H1 (cell line): ENCODE measurements around the gene SNX12. TPM values are rescaled to one million over a fixed set of nuclear protein-coding genes. Genes with fewer than 3 reads are reported as not detected.

Source experiments
- CTCF ChIA-PET: fragments of 300-600 bp; sonication (Branson Sonifier 250); formaldehyde crosslinking; loops from one replicate; lab custom pipeline; 2021; ENCODE audit not compliant: partially characterized antibody; lab: Charles Lee
- POLR2A ChIA-PET: fragments of 300-600 bp; sonication (Branson Sonifier 250); formaldehyde crosslinking; loops from one replicate; lab custom pipeline; 2021; ENCODE audit warnings: inconsistent platforms; ENCODE audit not compliant: partially characterized antibody; lab: Charles Lee
- DNase-seq, 2 experiments: peaks; one replicate each; pipeline versions ENCODE4 v3.0.0 to v3.0.0-alpha.2; 2010 to 2022; ENCODE audit warnings: low spot score in 2 of 2, low read depth in 1 of 2, mixed read lengths in 1 of 2
- FAIRE-seq: peaks from 2 replicates; lab custom pipeline; 2011; peaks lifted over from hg19 to GRCh38; lab: Jason Lieb, UNC
- H2AFZ ChIP-seq: 2 replicates; pipeline ENCODE4 v1.8.1; 2012; ENCODE audit warnings: low read length, inconsistent platforms
- H2AK5ac ChIP-seq: 2 replicates; pipeline ENCODE4 v1.6.1; 2013; ENCODE audit warnings: low read depth, low read length
- H2BK120ac ChIP-seq: replicated peaks from 2 replicates; pipeline ENCODE3; 2013; ENCODE audit warnings: low read depth, low read length, inconsistent platforms
- H2BK12ac ChIP-seq: 2 replicates; pipeline ENCODE4 v1.6.1; 2013; ENCODE audit warnings: low read depth, low read length
- H2BK15ac ChIP-seq: 2 replicates; pipeline ENCODE4 v1.6.1; 2013; ENCODE audit warnings: low read length
- H2BK20ac ChIP-seq: 2 replicates; pipeline ENCODE4 v1.6.1; 2013; ENCODE audit warnings: low read length
- H2BK5ac ChIP-seq: 2 replicates; pipeline ENCODE4 v1.6.1; 2013; ENCODE audit warnings: low read depth, low read length
- H3K14ac ChIP-seq: 2 replicates; pipeline ENCODE4 v1.6.1; 2013; ENCODE audit warnings: inconsistent platforms; ENCODE audit not compliant: insufficient read length
- H3K18ac ChIP-seq: 2 replicates; pipeline ENCODE4 v1.6.1; 2013; ENCODE audit warnings: low read length; ENCODE audit errors: extremely low read depth
- H3K23ac ChIP-seq: 2 replicates; pipeline ENCODE4 v1.6.1; 2013; ENCODE audit warnings: inconsistent platforms; ENCODE audit not compliant: insufficient read length
- H3K23me2 ChIP-seq: 2 replicates; pipeline ENCODE4 v1.6.1; 2013; ENCODE audit warnings: low read depth, low read length
- H3K27ac ChIP-seq: 2 replicates; pipeline ENCODE4 v1.6.1; 2011; ENCODE audit warnings: low read depth, low read length, inconsistent platforms
- H3K27me3 ChIP-seq, 4 experiments: replicated peaks in 1 of 4; 1 replicate in 1 of 4; 2 replicates in 3 of 4; pipeline versions ENCODE4 v1.6.1 to v1.8.1; 2011 to 2013; ENCODE audit warnings: low read length in 3 of 4, mild to moderate bottlenecking in 3 of 4, inconsistent platforms in 2 of 4, mixed read lengths in 2 of 4, moderate library complexity in 1 of 4; ENCODE audit not compliant: control insufficient read depth in 3 of 4, insufficient read depth in 3 of 4; ENCODE audit errors: extremely low read depth in 1 of 4
- H3K36me3 ChIP-seq, 4 experiments: 2 replicates each; pipeline versions ENCODE4 v1.6.1 to v1.8.1; 2011 to 2013; ENCODE audit warnings: mild to moderate bottlenecking in 4 of 4, low read length in 3 of 4, moderate library complexity in 2 of 4, control low read depth in 1 of 4, inconsistent platforms in 1 of 4; ENCODE audit not compliant: insufficient read depth in 4 of 4, control insufficient read depth in 2 of 4
- H3K4ac ChIP-seq: replicated peaks from 2 replicates; pipeline ENCODE3; 2013; ENCODE audit warnings: low read length, low read depth, mixed read lengths, inconsistent platforms; ENCODE audit not compliant: insufficient read length
- H3K4me1 ChIP-seq, 4 experiments: replicated peaks in 1 of 4; 1 replicate in 1 of 4; 2 replicates in 3 of 4; pipeline versions ENCODE4 v1.6.1 to v1.8.1; 2011 to 2013; ENCODE audit warnings: low read length in 3 of 4, inconsistent platforms in 2 of 4, mixed read lengths in 1 of 4; ENCODE audit not compliant: insufficient read depth in 4 of 4, control insufficient read depth in 3 of 4
- H3K4me2 ChIP-seq, 2 experiments: 2 replicates each; pipeline versions ENCODE4 v1.6.1 to v1.8.1; 2011 to 2013; ENCODE audit warnings: low read depth in 2 of 2, low read length in 2 of 2, control low read depth in 1 of 2, inconsistent platforms in 1 of 2, mild to moderate bottlenecking in 1 of 2; ENCODE audit not compliant: insufficient read depth in 1 of 2
- H3K4me3 ChIP-seq, 4 experiments: fragments of 200-600, 300-600 bp in 1 of 4; sonication (generic), shearing (Covaris generic), sonication (Bioruptor Twin) in 1 of 4; 2 replicates each; pipeline versions ENCODE4 v1.5.1 to v1.8.1; 2011 to 2016; ENCODE audit warnings: low read length in 4 of 4, low read depth in 3 of 4, control low read depth in 2 of 4, inconsistent platforms in 2 of 4, mild to moderate bottlenecking in 2 of 4, mixed read lengths in 1 of 4, moderate library complexity in 1 of 4; ENCODE audit not compliant: insufficient read depth in 2 of 4; ENCODE audit errors: extremely low read depth in 1 of 4
- H3K56ac ChIP-seq: replicated peaks from 2 replicates; pipeline ENCODE3; 2013; ENCODE audit warnings: low read depth, mild to moderate bottlenecking, mixed read lengths, low read length, inconsistent platforms; ENCODE audit not compliant: insufficient read length
- H3K79me1 ChIP-seq: 2 replicates; pipeline ENCODE4 v1.6.1; 2013; ENCODE audit warnings: low read depth, low read length, control low read depth
- H3K79me2 ChIP-seq, 2 experiments: 2 replicates each; pipeline versions ENCODE4 v1.6.1 to v1.8.1; 2012 to 2013; ENCODE audit warnings: low read length in 2 of 2, mild to moderate bottlenecking in 2 of 2, inconsistent platforms in 1 of 2; ENCODE audit not compliant: insufficient read depth in 2 of 2, control insufficient read depth in 1 of 2
- H3K9ac ChIP-seq, 4 experiments: replicated peaks in 1 of 4; 1 replicate in 1 of 4; 2 replicates in 3 of 4; pipeline versions ENCODE4 v1.6.1 to v1.8.1; 2011 to 2013; ENCODE audit warnings: low read depth in 3 of 4, low read length in 3 of 4, control low read depth in 2 of 4, mild to moderate bottlenecking in 2 of 4, moderate library complexity in 2 of 4, inconsistent platforms in 1 of 4; ENCODE audit errors: extremely low read depth in 1 of 4
- H3K9me3 ChIP-seq, 2 experiments: 2 replicates each; pipeline versions ENCODE4 v1.6.1 to v1.8.1; 2012 to 2013; ENCODE audit warnings: mild to moderate bottlenecking in 2 of 2, moderate library complexity in 2 of 2, control low read depth in 1 of 2, inconsistent platforms in 1 of 2, low read depth in 1 of 2, low read length in 1 of 2, mixed read lengths in 1 of 2; ENCODE audit not compliant: insufficient read depth in 2 of 2
- H4K20me1 ChIP-seq, 2 experiments: replicated peaks in 1 of 2; 2 replicates each; pipeline versions ENCODE3 to v1.8.1; 2011 to 2013; ENCODE audit warnings: inconsistent platforms in 2 of 2, low read length in 2 of 2, mild to moderate bottlenecking in 1 of 2; ENCODE audit not compliant: insufficient read depth in 2 of 2, control insufficient read depth in 1 of 2
- H4K5ac ChIP-seq: 2 replicates; pipeline ENCODE4 v1.6.1; 2013; ENCODE audit warnings: low read length, low read depth, mixed read lengths, inconsistent platforms; ENCODE audit not compliant: insufficient read length
- H4K8ac ChIP-seq: 2 replicates; pipeline ENCODE4 v1.8.0; 2013; ENCODE audit warnings: mild to moderate bottlenecking, moderate library complexity, low read length, inconsistent platforms; ENCODE audit not compliant: insufficient read depth; ENCODE audit errors: extremely low read depth
- H4K91ac ChIP-seq: replicated peaks from 2 replicates; pipeline ENCODE3; 2013; ENCODE audit warnings: low read length, mixed read lengths, inconsistent platforms; ENCODE audit not compliant: insufficient read length
- CEBPB ChIP-seq: IDR thresholded peaks from 2 replicates; pipeline ENCODE4 v1.6.1; 2012; ENCODE audit warnings: low read depth, low read length
- EZH2 ChIP-seq: fragments of 200-600 bp; sonication (generic); IDR thresholded peaks from 2 replicates; pipeline ENCODE4 v1.7.1; 2012; ENCODE audit warnings: low read depth, mild to moderate bottlenecking, moderate library complexity, low read length, inconsistent platforms; ENCODE audit not compliant: severe bottlenecking
- JUND ChIP-seq: IDR thresholded peaks from 2 replicates; pipeline ENCODE4 v1.6.1; 2011; ENCODE audit warnings: mild to moderate bottlenecking, improper control_type of control experiment, low read length
- RXRA ChIP-seq: IDR thresholded peaks from 2 replicates; pipeline ENCODE4 v1.6.1; 2011; ENCODE audit warnings: low read depth, mild to moderate bottlenecking, low read length, moderate library complexity; ENCODE audit not compliant: insufficient read depth
- SIRT6 ChIP-seq: IDR thresholded peaks from one replicate; pipeline ENCODE4 v1.7.1; 2012; ENCODE audit warnings: low read length, inconsistent platforms
- SUZ12 ChIP-seq: fragments of 200-600 bp; sonication (generic); IDR thresholded peaks from 2 replicates; pipeline ENCODE4 v1.6.1; 2012; ENCODE audit warnings: mild to moderate bottlenecking, inconsistent platforms, low read length, moderate library complexity, mixed read lengths
- TAF7 ChIP-seq: optimal IDR thresholded peaks from 2 replicates; pipeline ENCODE3; 2011; ENCODE audit warnings: low read depth, mild to moderate bottlenecking, inconsistent platforms, low read length, moderate library complexity, borderline replicate concordance
- WGBS, 2 experiments: shearing (Covaris generic) in 1 of 2; methylation state at CpG; one replicate each; pipeline versions ENCODE4 v1.1.6 to v1.1.7; 2013 to 2015; ENCODE audit warnings: low lambda C conversion rate in 2 of 2, mixed read lengths in 2 of 2, inconsistent platforms in 1 of 2, low coverage in 1 of 2, missing lambda C conversion rate in 1 of 2; ENCODE audit not compliant: insufficient replicate concordance in 2 of 2, insufficient coverage in 1 of 2, insufficient read length in 1 of 2; ENCODE audit errors: extremely low coverage in 1 of 2, missing lambda C conversion rate in 1 of 2; 5-methylcytosine and 5-hydroxymethylcytosine counted together
- polyA plus RNA-seq, 7 experiments: library from polyadenylated mRNA; depleted of rRNA in 3 of 7; stranded (reverse) in 5 of 7; unstranded in 2 of 7; fragments of >200 nt in 5 of 7; fragments of 200-250 nt in 2 of 7; gene quantifications; 1 replicate in 5 of 7; 2 replicates in 1 of 7; 4 replicates in 1 of 7; pipeline versions ENCODE4 v1.2.1 to v1.2.3, GENCODE V29; 2011 to 2013; ENCODE audit warnings: missing spikeins in 2 of 7, mixed read lengths in 2 of 7
- total RNA-seq: library from RNA; stranded (reverse); fragmentation: NEBNext Ultra II Directional; extraction: Animal tissue kit (Norgen Biotek cat#: 25700); gene quantifications from 2 replicates; pipeline ENCODE4 v1.2.1, GENCODE V29; 2021

SNX12 gene
- total and polyA plus RNA-seq, 2 of the 8 experiments (the other 6 are each of a cell fraction or from before 2014, with no cell fraction given): 72.1 to 74.2 TPM

DNA sequence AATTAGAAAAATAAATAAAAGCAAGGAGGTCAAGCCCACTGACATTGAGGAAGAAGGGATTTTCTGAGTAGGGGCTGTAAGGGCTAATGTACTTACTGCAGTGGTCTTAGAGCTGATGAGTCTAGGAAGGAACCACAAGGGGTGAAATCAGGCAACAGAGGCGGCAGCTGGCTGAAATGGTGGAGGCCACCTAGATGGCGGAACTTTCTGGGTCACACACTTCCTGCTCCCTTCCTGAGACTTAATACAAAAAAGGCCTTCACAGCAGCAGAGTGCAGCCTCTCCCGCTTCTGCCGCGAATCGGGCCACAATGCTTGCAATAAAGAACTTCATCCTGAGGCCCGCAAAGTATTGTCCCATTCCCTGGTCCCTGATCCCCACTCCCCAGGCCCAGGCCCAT is 15.4 kb downstream of the SNX12 start:
- H4K20me1 ChIP-seq: no peaks in the 10 kb centered on the region
- DNase-seq: no peak
- no peak overlapping the region for H2BK12ac ChIP-seq
- no peaks in the 10 kb centered on the region for H3K79me2 ChIP-seq
- no peak overlapping the region for H2BK120ac ChIP-seq
- no peak for FAIRE-seq
- ChIA-PET CTCF (no interaction called here), POLR2A (interaction anchor here (0.8 to 1.4 kb wide), 4 partner anchors 15 to 82 kb away, joined by 3 to 9 read pairs (median 4); partner anchors contain the start of gene SNX12)
- peak overlapping the region; percentile 52 to 73 (median 54) for H3K4me3 ChIP-seq
- no peak overlapping the region for H3K56ac ChIP-seq
- H4K5ac ChIP-seq: no peak overlapping the region
- no peak overlapping the region for H3K27ac ChIP-seq
- 0 out of 2 replicates have a peak overlapping the region, but pooled peaks have one; percentile 22 for H3K18ac ChIP-seq
- no peak overlapping the region for H4K91ac ChIP-seq
- no peak overlapping the region for H3K4ac ChIP-seq
- no peak overlapping the region for H2BK20ac ChIP-seq
- H2AFZ ChIP-seq: peak overlapping the region; percentile 76
- no peak overlapping the region; the same call in 1 of the 2 replicates for H4K8ac ChIP-seq
- peaks cover 6% of the 10 kb centered on the region; the same call in 1 of the 2 replicates for H3K23me2 ChIP-seq
- no peaks in the 10 kb centered on the region for H3K9me3 ChIP-seq
- H3K23ac ChIP-seq: no peak overlapping the region
- H3K4me2 ChIP-seq: peak overlapping the region; percentile 76 to 81
- H3K14ac ChIP-seq: no peak overlapping the region
- no peak overlapping the region for H2BK5ac ChIP-seq
- H3K79me1 ChIP-seq: no peaks in the 10 kb centered on the region
- peak overlapping the region; percentile 9 to 51 (median 28); a peak in 6 of 7 replicates for H3K9ac ChIP-seq
- H3K27me3 ChIP-seq: no peaks in the 10 kb centered on the region
- H2AK5ac ChIP-seq: no peak overlapping the region
- H3K4me1 ChIP-seq: peaks cover 0 to 3% (median 0%) of the 10 kb centered on the region in 4 experiments; a peak in 1 of 7 replicates
- H3K36me3 ChIP-seq: peaks cover 0 to 2% (median 0%) of the 10 kb centered on the region in 4 experiments; a peak in 1 of 8 replicates
- H2BK15ac ChIP-seq: no peak overlapping the region
- WGBS, 2 experiments: 38% methylated on average over 2 of the region's 7 CpGs; no CpG with 5 or more reads in 1 of the 2 experiments
- TF ChIP-seq SIRT6 (no peak), RXRA (no peak), EZH2 (no peak), JUND (no peak), CEBPB (no peak), TAF7 (no peak), SUZ12 (no peak)
